GM19467 (cell line): ENCODE measurements around the gene ADAP1.

Experiments
- ATAC-seq: cut with Tn5 transposase; IDR thresholded peaks from one replicate; pipeline ENCODE4 v1.9.1; 2021; ENCODE audit warnings: mild to moderate bottlenecking, moderate library complexity; ENCODE audit not compliant: unreplicated experiment

The ADAP1 gene

GRCh38 chr7:940599-941408 is 13.7 kb downstream of the ADAP1 start:
- ATAC-seq: no peak

- ATAC-seq: no peak
Measured at GRCh38 chr7:939843-940242, 14.6 kb downstream of the ADAP1 start.

GRCh38 chr7:938546-939185 is 15.8 kb downstream of the ADAP1 start:
- no peak for ATAC-seq

GRCh38 chr7:937856-938484 is 16.5 kb downstream of the ADAP1 start:
- ATAC-seq: no peak

GRCh38 chr7:936386-937054 is 18.0 kb downstream of the ADAP1 start:
- peak; percentile 87 for ATAC-seq

- ATAC-seq: no peak
Measured at GRCh38 chr7:935874-936385, 18.6 kb downstream of the ADAP1 start.

GRCh38 chr7:935164-935873 is 19.2 kb downstream of the ADAP1 start:
- ATAC-seq: no peak

- no peak for ATAC-seq
Measured at GRCh38 chr7:934469-935163, 19.9 kb downstream of the ADAP1 start.

- no peak for ATAC-seq
Measured at GRCh38 chr7:932651-932975, 21.9 kb downstream of the ADAP1 start.

- ATAC-seq: no peak
Measured at GRCh38 chr7:931871-932650, 22.4 kb downstream of the ADAP1 start.

- ATAC-seq: no peak
Measured at GRCh38 chr7:930975-931758, 23.3 kb downstream of the ADAP1 start.

- no peak for ATAC-seq
Measured at GRCh38 chr7:929311-929711, 25.2 kb downstream of the ADAP1 start.

- ATAC-seq: no peak
Measured at GRCh38 chr7:927031-927671, 27.3 kb downstream of the ADAP1 start.

- ATAC-seq: no peak
Measured at GRCh38 chr7:926061-927030, 28.1 kb downstream of the ADAP1 start.

- ATAC-seq: no peak
Measured at GRCh38 chr7:925601-926000, 28.9 kb downstream of the ADAP1 start.

- peak; percentile 35 for ATAC-seq
Measured at GRCh38 chr7:924541-925231, 29.8 kb downstream of the ADAP1 start.
